K562 (cell line): ENCODE data around the gene NUDT22. TPM values are rescaled to one million over a fixed set of nuclear protein-coding genes. Genes with fewer than 3 reads are reported as not detected.

Experiments
- CREM ChIP-seq: IDR thresholded peaks from 2 replicates; pipeline ENCODE4 v1.6.1; 2014; ENCODE audit warnings: antibody characterized with exemption, low read depth
- CXXC5 ChIP-seq: fragments of 250-450 bp; sonication (Bioruptor Pico); IDR thresholded peaks from 2 replicates; pipeline ENCODE4 v1.8.0; 2022; ENCODE audit warnings: inconsistent platforms, mild to moderate bottlenecking, moderate library complexity
- FOS ChIP-seq: IDR thresholded peaks from 3 replicates; pipeline ENCODE4 v1.6.1; 2011; ENCODE audit not compliant: insufficient read length; ENCODE audit errors: extremely low read depth
- HNRNPLL ChIP-seq: fragments of 200-400 bp; formaldehyde crosslinking; IDR thresholded peaks from 2 replicates; pipeline ENCODE4 v1.6.1; 2017; ENCODE audit warnings: low read length, low read depth, mild to moderate bottlenecking; ENCODE audit not compliant: poor library complexity, severe bottlenecking
- KLF10 ChIP-seq: fragments of 250-450 bp; sonication (Bioruptor Pico); IDR thresholded peaks from 2 replicates; pipeline ENCODE4 v1.6.1; 2021; ENCODE audit warnings: matching md5 sums
- MEIS2 ChIP-seq: fragments of 450-650 bp; IDR thresholded peaks from 2 replicates; pipeline ENCODE4 v1.6.1; 2014; ENCODE audit warnings: mild to moderate bottlenecking; ENCODE audit not compliant: partially characterized antibody
- NFRKB ChIP-seq: fragments of 450-650 bp; IDR thresholded peaks from 2 replicates; pipeline ENCODE4 v1.6.1; 2016; ENCODE audit warnings: low read depth
- NR2F6 ChIP-seq: fragments of 450-650 bp; formaldehyde crosslinking; IDR thresholded peaks from 2 replicates; pipeline ENCODE4 v1.4.0; 2020; ENCODE audit warnings: mild to moderate bottlenecking
- PHF21A ChIP-seq: fragments of 450-650 bp; IDR thresholded peaks from 2 replicates; pipeline ENCODE4 v1.6.1; 2017; ENCODE audit warnings: low read depth, borderline replicate concordance
- TAF1 ChIP-seq: IDR thresholded peaks from 2 replicates; pipeline ENCODE4 v1.6.1; 2011; ENCODE audit warnings: mild to moderate bottlenecking, low read length, moderate library complexity; ENCODE audit not compliant: insufficient read depth, control insufficient read depth, severe bottlenecking; ENCODE audit errors: extremely low read depth
- TEAD1 ChIP-seq, 2 experiments: fragments of 450-650 bp in 1 of 2; sonication (generic) in 1 of 2; formaldehyde crosslinking; IDR thresholded peaks; 2 replicates each; pipeline versions ENCODE4 v1.4.0 to v1.8.0; 2020 to 2022; ENCODE audit warnings: mild to moderate bottlenecking in 2 of 2, missing genetic modification reagents in 1 of 2
- TRIM24 ChIP-seq, 2 experiments: fragments of 450-650 bp; IDR thresholded peaks; 2 replicates each; pipeline ENCODE4 v1.6.1; 2016
- ZNF12 ChIP-seq: sonication (generic); formaldehyde crosslinking; IDR thresholded peaks from 2 replicates; pipeline ENCODE4 v1.4.0; 2020; ENCODE audit warnings: mild to moderate bottlenecking, missing genetic modification reagents
- ZNF778 ChIP-seq: fragments of 450-650 bp; formaldehyde crosslinking; IDR thresholded peaks from 2 replicates; pipeline ENCODE4 v1.4.0; 2020; ENCODE audit warnings: mild to moderate bottlenecking, moderate library complexity
- ZNF830 ChIP-seq: fragments of 250-450 bp; sonication (Bioruptor Pico); IDR thresholded peaks from 2 replicates; pipeline ENCODE4 v1.5.0; 2021; ENCODE audit warnings: mild to moderate bottlenecking
- ZSCAN29 ChIP-seq: fragments of 450-650 bp; IDR thresholded peaks from 2 replicates; pipeline ENCODE4 v1.6.1; 2017
- polyA plus RNA-seq, 8 experiments: library from polyadenylated mRNA; depleted of rRNA in 4 of 8; stranded (reverse) in 5 of 8; unstranded in 3 of 8; fragments of >200 nt; fragmentation: Nextera tagmentation in 2 of 8; fragmentation: Illumina TruSeq in 1 of 8; extraction: Ambion mirVana in 2 of 8; extraction: Trizol in 1 of 8; gene quantifications; 2 replicates each; pipeline versions ENCODE4 v1.2.1 to v1.2.3, GENCODE V29; 2011 to 2014; ENCODE audit warnings: inconsistent platforms in 1 of 8, missing spikeins in 1 of 8
- total RNA-seq, 7 experiments: library from RNA; depleted of rRNA in 6 of 7; stranded (reverse); fragments of >200 nt in 6 of 7; fragmentation: Illumina TruSeq in 2 of 7; extraction: Trizol in 2 of 7; gene quantifications; 2 replicates each; pipeline versions ENCODE4 v1.2.1 to v1.2.3, GENCODE V29; 2011 to 2021; ENCODE audit warnings: low replicate concordance in 1 of 7
- TF ChIP-seq, protein P1 (sequence below): fragments of 450-650 bp; IDR thresholded peaks from 2 replicates; pipeline ENCODE4 v1.7.1; 2018; ENCODE audit warnings: mild to moderate bottlenecking, low read depth; ENCODE audit not compliant: partially characterized antibody
- TF ChIP-seq, protein P2 (sequence below): fragments of 450-650 bp; conservative IDR thresholded peaks from 2 replicates; pipeline ENCODE4 v1.6.1; 2016; ENCODE audit warnings: missing genetic modification characterization, low read depth, mild to moderate bottlenecking, missing compliant biosample characterization, moderate library complexity
- TF ChIP-seq, protein P3 (sequence below): sonication (generic); formaldehyde crosslinking; IDR thresholded peaks from 2 replicates; pipeline ENCODE4 v1.9.0; 2022; ENCODE audit warnings: mild to moderate bottlenecking, missing genetic modification reagents
- TF ChIP-seq, protein P4 (sequence below): sonication (generic); formaldehyde crosslinking; IDR thresholded peaks from 2 replicates; pipeline ENCODE4 v1.8.0; 2022; ENCODE audit warnings: mild to moderate bottlenecking, missing genetic modification reagents
- TF ChIP-seq, protein P5 (sequence below), 2 experiments: fragments of 450-650 bp; conservative IDR thresholded peaks; 2 replicates each; pipeline ENCODE4 v1.6.1; 2017; ENCODE audit warnings: mild to moderate bottlenecking in 2 of 2, moderate library complexity in 2 of 2

The NUDT22 gene
- total and polyA plus RNA-seq, 9 of the 15 experiments (the other 6 are each of a cell fraction or from before 2014, with no cell fraction given): 6.3 to 92.6 (median 37.4) TPM

DNA sequence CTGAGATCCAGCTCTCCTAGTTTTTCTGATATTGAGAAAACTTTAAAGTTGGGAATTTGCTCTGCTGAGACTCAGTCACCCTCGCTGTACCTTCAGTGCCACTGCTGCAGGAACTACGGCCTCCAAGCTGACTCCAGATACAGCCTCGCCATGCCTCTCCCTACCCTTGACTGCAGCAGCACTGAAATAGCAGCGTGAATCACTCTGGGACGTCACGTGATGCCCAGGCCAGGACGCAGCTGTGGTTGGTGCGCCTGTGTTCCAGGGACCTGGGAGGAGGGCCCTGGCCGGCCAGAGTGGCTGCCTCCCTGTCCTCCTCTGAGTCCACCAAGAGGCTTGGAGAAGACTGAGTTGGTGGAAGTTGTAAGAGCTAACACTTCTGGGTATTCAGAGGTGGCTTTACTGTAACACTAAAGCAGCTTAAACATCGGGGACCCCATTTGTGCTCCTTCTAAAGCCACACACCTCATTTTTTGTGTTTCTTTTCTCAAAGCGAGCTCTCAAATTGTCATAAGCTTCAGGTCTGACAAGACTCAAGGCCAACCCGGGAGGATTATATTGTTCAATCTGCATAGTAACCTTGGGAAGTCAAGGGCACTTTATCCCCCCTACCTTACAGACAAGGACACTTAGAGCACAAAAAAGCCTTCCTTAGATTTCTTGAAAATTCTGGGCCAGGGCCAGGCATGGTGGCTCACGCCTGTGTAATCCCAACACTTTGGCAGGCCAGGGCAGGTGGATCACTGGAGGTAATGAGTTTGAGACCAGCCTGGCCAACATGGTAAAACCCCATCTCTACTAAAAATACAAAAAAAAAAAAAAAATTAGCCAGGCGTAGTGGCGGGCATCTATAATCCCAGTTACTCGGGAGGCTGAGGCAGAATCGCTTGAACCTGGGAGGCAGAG, 44.3 kb upstream of the NUDT22 start (continued):
- TF ChIP-seq, protein P1, sequence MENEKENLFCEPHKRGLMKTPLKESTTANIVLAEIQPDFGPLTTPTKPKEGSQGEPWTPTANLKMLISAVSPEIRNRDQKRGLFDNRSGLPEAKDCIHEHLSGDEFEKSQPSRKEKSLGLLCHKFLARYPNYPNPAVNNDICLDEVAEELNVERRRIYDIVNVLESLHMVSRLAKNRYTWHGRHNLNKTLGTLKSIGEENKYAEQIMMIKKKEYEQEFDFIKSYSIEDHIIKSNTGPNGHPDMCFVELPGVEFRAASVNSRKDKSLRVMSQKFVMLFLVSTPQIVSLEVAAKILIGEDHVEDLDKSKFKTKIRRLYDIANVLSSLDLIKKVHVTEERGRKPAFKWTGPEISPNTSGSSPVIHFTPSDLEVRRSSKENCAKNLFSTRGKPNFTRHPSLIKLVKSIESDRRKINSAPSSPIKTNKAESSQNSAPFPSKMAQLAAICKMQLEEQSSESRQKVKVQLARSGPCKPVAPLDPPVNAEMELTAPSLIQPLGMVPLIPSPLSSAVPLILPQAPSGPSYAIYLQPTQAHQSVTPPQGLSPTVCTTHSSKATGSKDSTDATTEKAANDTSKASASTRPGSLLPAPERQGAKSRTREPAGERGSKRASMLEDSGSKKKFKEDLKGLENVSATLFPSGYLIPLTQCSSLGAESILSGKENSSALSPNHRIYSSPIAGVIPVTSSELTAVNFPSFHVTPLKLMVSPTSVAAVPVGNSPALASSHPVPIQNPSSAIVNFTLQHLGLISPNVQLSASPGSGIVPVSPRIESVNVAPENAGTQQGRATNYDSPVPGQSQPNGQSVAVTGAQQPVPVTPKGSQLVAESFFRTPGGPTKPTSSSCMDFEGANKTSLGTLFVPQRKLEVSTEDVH: no peak
- TF ChIP-seq ZNF830 (CRISPR knock-in tag): no peak
- TF ChIP-seq HNRNPLL: no peak
- TF ChIP-seq NFRKB: no peak
- no peak for TF ChIP-seq NR2F6 (CRISPR knock-in tag)
- TF ChIP-seq KLF10 (CRISPR knock-in tag): no peak
- no peak for TF ChIP-seq TRIM24 (IDR thresholded peaks at IDR 0.05)
- TF ChIP-seq PHF21A: peak; percentile 56; the same call in 1 of the 2 replicates
- TF ChIP-seq FOS: peak; percentile 37
- TF ChIP-seq, protein P2, sequence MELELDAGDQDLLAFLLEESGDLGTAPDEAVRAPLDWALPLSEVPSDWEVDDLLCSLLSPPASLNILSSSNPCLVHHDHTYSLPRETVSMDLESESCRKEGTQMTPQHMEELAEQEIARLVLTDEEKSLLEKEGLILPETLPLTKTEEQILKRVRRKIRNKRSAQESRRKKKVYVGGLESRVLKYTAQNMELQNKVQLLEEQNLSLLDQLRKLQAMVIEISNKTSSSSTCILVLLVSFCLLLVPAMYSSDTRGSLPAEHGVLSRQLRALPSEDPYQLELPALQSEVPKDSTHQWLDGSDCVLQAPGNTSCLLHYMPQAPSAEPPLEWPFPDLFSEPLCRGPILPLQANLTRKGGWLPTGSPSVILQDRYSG: no peak
- TF ChIP-seq, protein P3, sequence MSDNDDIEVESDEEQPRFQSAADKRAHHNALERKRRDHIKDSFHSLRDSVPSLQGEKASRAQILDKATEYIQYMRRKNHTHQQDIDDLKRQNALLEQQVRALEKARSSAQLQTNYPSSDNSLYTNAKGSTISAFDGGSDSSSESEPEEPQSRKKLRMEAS (CRISPR knock-in tag): peak; percentile 84
- TF ChIP-seq MEIS2: no peak
- TF ChIP-seq ZNF778 (CRISPR knock-in tag): no peak
- peak; percentile 60 for TF ChIP-seq TAF1
- TF ChIP-seq, protein P4, sequence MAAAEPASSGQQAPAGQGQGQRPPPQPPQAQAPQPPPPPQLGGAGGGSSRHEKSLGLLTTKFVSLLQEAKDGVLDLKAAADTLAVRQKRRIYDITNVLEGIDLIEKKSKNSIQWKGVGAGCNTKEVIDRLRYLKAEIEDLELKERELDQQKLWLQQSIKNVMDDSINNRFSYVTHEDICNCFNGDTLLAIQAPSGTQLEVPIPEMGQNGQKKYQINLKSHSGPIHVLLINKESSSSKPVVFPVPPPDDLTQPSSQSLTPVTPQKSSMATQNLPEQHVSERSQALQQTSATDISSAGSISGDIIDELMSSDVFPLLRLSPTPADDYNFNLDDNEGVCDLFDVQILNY (CRISPR knock-in tag): no peak
- TF ChIP-seq CREM: peak; percentile 81
- peak in 1 of 2 experiments; percentile 79; a peak in 2 of 4 replicates for TF ChIP-seq TEAD1 (CRISPR knock-in tag; IDR thresholded peaks at IDR 0.05)
- TF ChIP-seq, protein P5, sequence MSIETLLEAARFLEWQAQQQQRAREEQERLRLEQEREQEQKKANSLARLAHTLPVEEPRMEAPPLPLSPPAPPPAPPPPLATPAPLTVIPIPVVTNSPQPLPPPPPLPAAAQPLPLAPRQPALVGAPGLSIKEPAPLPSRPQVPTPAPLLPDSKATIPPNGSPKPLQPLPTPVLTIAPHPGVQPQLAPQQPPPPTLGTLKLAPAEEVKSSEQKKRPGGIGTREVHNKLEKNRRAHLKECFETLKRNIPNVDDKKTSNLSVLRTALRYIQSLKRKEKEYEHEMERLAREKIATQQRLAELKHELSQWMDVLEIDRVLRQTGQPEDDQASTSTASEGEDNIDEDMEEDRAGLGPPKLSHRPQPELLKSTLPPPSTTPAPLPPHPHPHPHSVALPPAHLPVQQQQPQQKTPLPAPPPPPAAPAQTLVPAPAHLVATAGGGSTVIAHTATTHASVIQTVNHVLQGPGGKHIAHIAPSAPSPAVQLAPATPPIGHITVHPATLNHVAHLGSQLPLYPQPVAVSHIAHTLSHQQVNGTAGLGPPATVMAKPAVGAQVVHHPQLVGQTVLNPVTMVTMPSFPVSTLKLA (conservative IDR thresholded peaks at IDR 0.05): peak; percentile 53 to 71
- TF ChIP-seq ZSCAN29: no peak
- no peak for TF ChIP-seq ZNF12 (CRISPR knock-in tag)
- peak; percentile 75 for TF ChIP-seq CXXC5 (CRISPR knock-in tag)
